SK-N-SH treated with all-trans-retinoic acid at 6 μM for 48 hours (cell line): Measurements from ENCODE around the gene BCAT1.

Experiments used
- ARNTL ChIP-seq: fragments of 450-650 bp; formaldehyde crosslinking; IDR thresholded peaks from 2 replicates; pipeline ENCODE4 v1.5.0; 2020; ENCODE audit warnings: low read depth, mild to moderate bottlenecking, moderate library complexity, borderline replicate concordance
- GLIS3 ChIP-seq: fragments of 250-450 bp; sonication (Bioruptor Pico); IDR thresholded peaks from 2 replicates; pipeline ENCODE4 v1.5.0; 2020; ENCODE audit warnings: mild to moderate bottlenecking, moderate library complexity
- ISL1 ChIP-seq: fragments of 250-450 bp; sonication (Bioruptor Pico); IDR thresholded peaks from 2 replicates; pipeline ENCODE4 v2.1.2; 2022; ENCODE audit warnings: mild to moderate bottlenecking, moderate library complexity
- PATZ1 ChIP-seq: fragments of 250-450 bp; sonication (Bioruptor Pico); IDR thresholded peaks from 2 replicates; pipeline ENCODE4 v1.8.0; 2020; ENCODE audit warnings: mild to moderate bottlenecking, moderate library complexity, borderline replicate concordance
- TOX ChIP-seq: fragments of 250-450 bp; sonication (Bioruptor Pico); IDR thresholded peaks from 2 replicates; pipeline ENCODE4 v1.8.0; 2021; ENCODE audit warnings: mild to moderate bottlenecking, moderate library complexity, borderline replicate concordance
- ZC3H10 ChIP-seq: fragments of 250-450 bp; sonication (Bioruptor Pico); IDR thresholded peaks from 2 replicates; pipeline ENCODE4 v1.5.1; 2021; ENCODE audit warnings: mild to moderate bottlenecking, moderate library complexity
- ZNF565 ChIP-seq: fragments of 450-650 bp; formaldehyde crosslinking; conservative IDR thresholded peaks from 2 replicates; pipeline ENCODE4 v1.5.0; 2020; ENCODE audit warnings: low read depth, mild to moderate bottlenecking, moderate library complexity

DNA sequence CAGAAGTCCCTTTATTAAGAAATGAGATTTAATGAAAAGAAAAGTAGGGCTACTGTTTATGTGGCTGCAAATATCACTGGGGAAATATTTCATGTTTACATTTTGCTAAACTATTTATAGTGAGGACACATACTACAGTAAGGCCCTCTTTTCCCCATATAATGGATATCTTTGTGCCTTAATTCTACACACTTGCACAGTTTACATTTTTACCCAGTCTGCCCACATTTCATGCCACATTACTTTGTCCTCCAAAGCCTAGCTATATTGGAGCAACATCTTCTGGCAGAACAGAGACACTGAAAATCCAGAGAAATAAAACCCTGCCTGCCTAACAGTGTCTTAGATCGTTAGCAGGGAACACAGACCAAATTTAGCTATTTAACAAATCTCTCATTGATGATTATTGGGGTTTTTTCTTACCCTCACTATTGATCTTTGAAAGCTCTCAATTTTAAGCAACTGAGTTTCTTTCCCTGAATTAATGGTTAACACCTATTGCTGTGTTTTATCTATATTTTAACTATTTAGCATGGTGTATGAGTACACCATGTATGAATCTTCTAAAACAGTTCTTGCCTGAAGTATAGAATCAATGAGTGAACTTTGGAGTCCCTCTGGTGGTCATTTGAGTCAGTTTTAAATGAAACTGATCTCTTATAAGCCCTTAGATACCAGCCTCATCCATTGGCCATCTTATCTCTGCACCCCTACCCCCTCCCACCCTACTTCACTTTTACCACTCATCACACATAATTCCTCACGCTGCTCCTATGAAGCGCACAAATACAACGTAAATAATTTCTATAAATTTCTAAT, 170.2 kb downstream of the BCAT1 start:
- TF ChIP-seq ZNF565 (CRISPR knock-in tag) = no peak
- TF ChIP-seq GLIS3 = no peak
- TF ChIP-seq ARNTL (CRISPR knock-in tag) = no peak
- no peak for TF ChIP-seq ZC3H10 (CRISPR knock-in tag)
- no peak for TF ChIP-seq TOX (CRISPR knock-in tag)
- no peak for TF ChIP-seq PATZ1 (CRISPR knock-in tag)
- no peak for TF ChIP-seq ISL1 (CRISPR knock-in tag)
